ENCODE measurements around the gene IGSF3.
"Not testable (repeated sequence)": the region's sequence is repeated elsewhere in the genome, so short reads cannot be mapped to it uniquely, and the experiment has no call there.

GRCh38 chr1:116644993-116645392, 22.5 kb downstream of the IGSF3 start:
- TF ChIP-seq POLR2AphosphoS5, CTCF, POLR2A, EP300 (IDR thresholded peaks at IDR 0.05): not testable (repeated sequence)
